ENCODE measurements around the gene NLGN1. TPM values are rescaled to one million over a fixed set of nuclear protein-coding genes. Genes with fewer than 3 reads are reported as not detected.

Gene NLGN1
- total RNA-seq, 1 donor from 2014 or later = 126 TPM

DNA sequence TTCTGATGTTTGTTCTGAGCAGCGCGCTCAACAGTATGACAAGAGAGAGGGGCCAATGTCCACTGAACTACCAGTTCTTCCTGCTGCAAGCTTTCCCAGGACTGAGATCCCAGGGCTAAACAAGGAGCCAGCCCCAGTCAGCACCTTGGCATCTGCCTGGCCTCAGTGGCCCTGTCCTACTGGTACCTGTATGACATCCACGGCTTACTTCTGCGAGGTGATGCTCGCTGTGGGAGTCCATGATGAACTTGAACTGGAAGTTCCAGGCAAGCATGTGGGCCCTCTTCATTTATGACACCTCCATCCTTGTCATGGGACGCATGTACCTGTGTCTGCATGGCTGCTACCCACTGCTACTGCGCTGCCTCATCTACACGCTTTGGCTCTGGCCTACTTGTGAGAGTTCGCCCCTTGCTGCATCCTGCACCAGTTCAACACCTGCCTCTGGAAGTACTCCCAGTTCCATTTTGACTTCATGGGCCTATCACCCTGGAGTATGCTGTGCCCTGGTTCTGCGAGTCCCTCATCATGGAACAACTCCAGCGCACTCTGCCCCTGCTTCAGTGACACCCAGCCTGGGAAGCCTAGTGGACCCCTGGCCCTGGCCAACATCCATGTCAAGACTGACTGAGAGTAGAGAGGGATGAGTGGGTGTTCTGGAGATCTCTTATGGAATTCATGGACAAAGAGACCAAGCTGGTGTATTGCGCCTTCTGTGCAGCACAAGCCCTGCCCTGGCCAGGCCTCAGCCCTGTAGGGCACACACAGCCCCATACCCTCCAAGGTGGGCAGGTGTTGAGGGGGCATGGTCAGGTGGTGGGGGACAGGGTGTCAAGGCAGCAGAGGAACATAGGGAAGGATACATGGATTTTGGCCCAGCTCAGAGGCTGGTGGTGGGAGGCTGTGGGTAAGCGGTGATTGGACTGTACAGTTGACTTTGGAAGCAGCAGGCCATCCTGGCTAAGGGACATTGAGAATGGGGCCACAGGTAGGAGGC is 246.8 kb downstream of the NLGN1 start:
- DNase-seq = no peak

DNA sequence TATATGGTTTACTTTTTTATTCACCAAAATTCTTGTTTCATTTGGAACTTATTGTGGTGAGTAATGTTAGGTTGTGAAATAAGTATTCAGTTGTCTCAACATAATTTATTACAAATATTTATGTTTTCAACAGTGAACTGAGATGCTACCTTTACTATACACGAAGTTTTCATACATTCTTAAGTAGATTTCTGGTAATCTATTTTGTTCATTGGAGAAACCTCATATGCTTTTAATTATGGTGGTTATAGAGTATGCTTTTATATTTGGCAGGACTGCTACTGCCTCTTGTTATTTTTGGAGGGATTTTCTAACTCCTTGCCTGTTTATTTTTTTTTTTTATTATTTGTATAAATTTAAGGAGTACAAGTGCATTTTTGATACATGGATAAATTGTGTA is 253.1 kb downstream of the NLGN1 start:
- DNase-seq = no peak

DNA sequence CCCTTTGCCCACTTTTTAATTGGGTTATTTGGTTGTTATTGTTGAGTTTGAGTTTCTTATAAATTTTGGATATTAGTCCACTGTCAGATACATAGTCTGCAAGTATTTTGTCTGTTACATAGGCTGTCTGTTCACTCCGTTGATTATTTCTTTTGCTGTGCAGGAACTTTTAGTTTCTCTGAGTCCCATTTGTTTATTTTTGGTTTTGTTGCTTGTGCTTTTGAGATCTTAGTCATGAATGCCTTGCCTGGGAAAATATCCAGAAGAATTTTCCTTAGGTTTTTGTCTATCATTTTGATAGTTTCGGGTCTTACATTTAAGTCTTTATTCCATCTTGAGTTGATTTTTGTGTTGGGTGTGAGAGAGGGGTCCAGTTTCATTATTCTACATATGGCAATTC is 254.5 kb downstream of the NLGN1 start:
- DNase-seq = no peak

DNA sequence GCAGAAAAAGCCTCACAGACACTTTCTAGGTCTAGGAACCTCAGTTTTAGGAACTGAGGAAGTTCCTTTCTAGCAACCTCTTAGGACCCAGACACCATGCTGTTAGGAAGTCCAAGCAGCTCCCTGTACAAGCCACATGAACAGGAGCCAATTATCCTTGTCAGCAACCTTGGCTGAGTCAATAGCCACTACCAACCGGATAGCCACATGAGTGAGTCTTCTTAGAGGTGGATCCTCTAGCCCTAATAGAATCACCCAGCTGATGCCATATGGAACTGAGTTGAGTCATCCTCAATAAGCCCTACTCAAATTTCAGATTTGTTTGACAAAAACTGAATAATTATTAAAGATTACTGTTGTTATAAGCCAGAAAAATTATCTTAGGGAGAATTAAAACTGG is 256.2 kb downstream of the NLGN1 start:
- no peak for DNase-seq

- no peak for DNase-seq
Measured at GRCh38 chr3:173659972-173660371, 262.4 kb downstream of the NLGN1 start.

- DNase-seq = no peak
Measured at GRCh38 chr3:173660645-173661299, 263.2 kb downstream of the NLGN1 start.

DNA sequence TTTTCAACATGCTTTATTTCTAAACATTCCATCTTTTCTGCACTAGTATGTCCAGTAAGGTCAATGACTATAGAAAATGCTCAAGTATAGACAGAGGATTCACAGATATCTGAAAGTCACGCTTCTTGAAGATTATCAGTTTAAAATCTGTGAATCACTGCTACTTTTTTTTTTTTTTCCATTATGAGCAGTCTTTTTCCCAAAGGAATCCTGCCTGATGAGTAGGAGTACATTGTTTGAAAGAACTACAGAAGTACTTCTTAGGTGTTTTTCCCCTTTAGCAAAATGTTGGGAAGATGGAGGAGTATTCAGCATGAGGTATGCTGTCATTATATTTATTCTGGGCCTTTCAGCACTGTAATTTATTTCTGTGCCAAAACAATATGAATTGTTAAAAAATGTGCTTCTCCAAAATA is 266.2 kb downstream of the NLGN1 start:
- DNase-seq = no peak

DNA sequence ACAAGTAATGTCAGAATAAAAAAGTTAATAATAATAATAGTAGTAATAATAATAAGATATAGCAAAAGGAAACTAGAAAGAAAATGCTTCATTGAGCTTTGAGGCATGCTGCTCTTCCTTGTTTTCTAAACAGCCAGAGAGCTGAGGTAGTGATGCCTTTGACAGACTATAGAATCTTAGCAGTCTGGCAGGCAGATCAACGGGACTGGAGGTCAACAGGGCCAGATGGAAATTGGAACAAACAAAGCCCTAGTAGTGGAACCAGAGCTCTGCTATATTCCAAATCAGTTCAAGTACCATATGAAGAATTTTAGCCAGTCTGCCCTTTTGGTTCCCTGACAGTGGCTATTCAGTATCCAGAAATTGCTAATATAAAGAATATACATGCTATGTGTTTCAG is 278.6 kb downstream of the NLGN1 start:
- no peak for DNase-seq

DNA sequence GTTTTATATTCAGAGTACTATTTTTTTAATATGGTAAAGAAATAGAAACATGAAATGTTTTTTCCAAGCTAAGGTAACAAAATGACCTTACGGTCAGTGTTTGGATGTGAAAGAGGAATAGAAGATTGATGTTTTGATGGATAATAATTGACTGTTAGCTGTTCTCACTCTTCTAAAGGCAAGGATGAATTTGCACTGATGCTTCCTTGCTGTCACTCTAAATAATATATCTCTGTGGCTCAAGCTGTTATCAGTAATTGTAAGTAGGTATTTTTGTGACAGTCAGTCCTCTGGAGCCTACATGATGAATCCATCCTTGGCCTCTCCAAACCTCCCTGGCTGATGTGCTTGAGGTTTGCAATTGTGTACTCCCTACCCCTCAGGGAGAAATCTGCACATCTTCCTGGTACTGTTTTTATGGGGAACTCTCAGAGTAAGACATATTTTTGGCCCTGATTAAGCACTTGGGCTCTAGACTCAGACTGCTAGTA is 283.7 kb downstream of the NLGN1 start:
- no peak for DNase-seq

DNA sequence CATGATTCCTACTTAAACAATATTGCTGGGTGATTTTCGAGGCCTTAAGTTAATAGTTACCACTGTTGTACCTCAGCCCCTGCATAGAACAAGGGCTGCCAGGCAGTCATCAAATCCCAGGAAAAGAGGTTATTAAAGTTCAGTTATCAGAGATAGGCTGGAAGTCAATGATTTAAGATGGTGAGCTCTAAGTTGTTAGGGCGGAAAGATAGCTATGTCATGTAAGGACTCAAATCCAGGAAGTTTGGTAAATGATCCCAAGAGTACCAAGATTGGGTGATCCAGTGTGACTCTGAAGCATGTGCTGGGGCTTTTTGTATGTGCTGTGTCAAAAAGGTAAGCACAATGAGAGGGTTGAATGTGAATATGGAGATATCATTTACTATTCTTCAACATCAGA is 287.9 kb downstream of the NLGN1 start:
- DNase-seq = no peak

DNA sequence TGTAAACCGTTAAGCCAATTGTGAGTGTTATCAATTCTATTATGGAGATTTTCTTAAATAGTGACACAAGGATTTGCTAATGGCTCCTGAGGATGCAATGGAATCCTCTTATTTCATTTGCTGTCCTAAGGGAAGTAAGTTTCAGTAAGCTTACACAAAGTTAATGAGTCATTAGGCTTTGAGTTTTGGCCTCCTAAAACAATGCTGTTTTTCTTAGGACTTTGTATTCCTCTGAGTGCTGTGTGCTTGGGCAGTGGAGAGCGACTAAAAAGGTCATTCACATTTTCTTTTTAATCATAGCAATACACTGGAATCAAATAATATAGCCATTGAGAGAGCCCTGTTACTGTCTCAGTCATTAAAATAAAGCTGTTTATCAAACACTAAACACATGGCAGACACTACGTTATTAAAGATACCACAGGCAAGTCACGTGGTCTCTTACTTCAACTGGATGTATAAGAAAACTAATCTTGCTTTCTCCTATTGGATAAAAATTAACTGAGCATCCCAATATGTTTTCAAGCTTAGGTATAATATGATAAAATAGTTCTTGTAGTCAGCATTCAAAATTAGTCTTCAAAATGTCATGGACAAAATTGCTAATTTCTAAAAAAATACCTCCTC is 290.8 kb downstream of the NLGN1 start:
- DNase-seq = no peak

GRCh38 chr3:173690542-173691180 is 293.1 kb downstream of the NLGN1 start:
- DNase-seq = no peak

GRCh38 chr3:173699353-173699752 is 301.8 kb downstream of the NLGN1 start:
- DNase-seq = no peak

- no peak for DNase-seq
Measured at GRCh38 chr3:173700336-173700735, 302.8 kb downstream of the NLGN1 start.

DNA sequence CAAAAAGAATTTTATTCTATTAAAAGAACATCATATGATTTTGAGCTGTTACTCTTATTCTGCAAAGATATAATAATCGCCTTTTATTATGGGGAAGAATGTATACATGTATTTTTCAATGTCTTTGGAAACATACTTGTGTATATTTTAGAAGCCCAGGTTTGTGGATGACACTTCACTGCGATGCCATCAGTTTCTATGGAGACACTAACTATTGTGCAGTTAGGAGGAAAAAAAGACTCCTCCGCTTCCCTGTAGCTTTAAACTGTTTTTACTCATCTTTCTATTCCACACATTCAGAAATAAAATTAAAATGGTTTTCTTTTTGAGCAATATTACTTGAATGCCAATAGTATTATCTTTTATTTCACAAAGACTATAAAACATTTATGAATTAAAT is 305.0 kb downstream of the NLGN1 start:
- no peak for DNase-seq

GRCh38 chr3:173703771-173704170 is 306.2 kb downstream of the NLGN1 start:
- DNase-seq = no peak

DNA sequence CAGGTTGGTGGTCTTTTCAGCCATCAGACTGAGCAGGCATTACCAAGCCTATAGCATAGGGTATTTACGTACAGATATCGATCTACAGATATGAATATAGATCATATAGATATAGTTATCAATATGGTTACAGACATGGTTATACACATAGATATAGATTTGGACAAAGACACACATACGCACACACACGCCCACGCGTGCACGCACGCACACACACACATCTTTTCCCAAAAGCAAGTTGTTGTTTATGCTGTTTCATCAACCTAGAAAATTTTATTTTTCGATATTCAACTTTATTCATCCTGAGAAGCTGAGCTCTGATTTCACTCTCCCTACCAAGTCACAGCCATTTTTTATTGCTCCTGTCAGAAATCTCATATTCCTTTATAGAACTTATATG is 309.1 kb downstream of the NLGN1 start:
- DNase-seq = no peak

DNA sequence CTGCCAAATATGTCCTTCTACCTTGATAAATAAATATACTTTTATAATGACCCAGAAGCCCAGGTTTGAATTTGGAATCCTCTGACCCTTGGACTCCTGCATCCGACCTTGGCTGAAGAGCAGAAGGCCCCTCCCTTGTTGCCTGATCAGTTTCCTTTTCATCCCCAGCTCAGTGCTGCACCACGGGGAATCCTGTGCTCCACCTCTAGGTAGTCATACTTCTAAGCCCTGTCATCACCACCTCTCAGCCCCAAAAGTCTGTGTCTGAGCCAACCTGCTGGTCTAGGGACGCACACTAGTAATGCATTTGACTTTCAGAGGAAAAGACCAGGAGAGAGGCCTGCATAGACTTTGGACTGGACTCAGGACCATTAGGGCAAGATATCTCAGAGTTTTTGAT is 310.6 kb downstream of the NLGN1 start:
- no peak for DNase-seq

- DNase-seq = no peak
Measured at GRCh38 chr3:173709026-173709425, 311.5 kb downstream of the NLGN1 start.

GRCh38 chr3:173711619-173712018 is 314.1 kb downstream of the NLGN1 start:
- no peak for DNase-seq

- no peak for DNase-seq
Measured at GRCh38 chr3:173719585-173719984, 322.0 kb downstream of the NLGN1 start.

- no peak for DNase-seq
Measured at GRCh38 chr3:173725507-173725906, 328.0 kb downstream of the NLGN1 start.

GRCh38 chr3:173730391-173730790 is 332.8 kb downstream of the NLGN1 start:
- DNase-seq = no peak
